ENCODE data around the gene NFE2L1. TPM values are rescaled to one million over a fixed set of nuclear protein-coding genes. Genes with fewer than 3 reads are reported as not detected.
A peak's percentile ranks its signal among the peaks of the same experiment; 100 is the strongest.

NFE2L1 gene
- total and polyA plus RNA-seq, 2 of the 8 experiments (the other 6 are each of a cell fraction or from before 2014, with no cell fraction given): 140 to 143 TPM

DNA sequence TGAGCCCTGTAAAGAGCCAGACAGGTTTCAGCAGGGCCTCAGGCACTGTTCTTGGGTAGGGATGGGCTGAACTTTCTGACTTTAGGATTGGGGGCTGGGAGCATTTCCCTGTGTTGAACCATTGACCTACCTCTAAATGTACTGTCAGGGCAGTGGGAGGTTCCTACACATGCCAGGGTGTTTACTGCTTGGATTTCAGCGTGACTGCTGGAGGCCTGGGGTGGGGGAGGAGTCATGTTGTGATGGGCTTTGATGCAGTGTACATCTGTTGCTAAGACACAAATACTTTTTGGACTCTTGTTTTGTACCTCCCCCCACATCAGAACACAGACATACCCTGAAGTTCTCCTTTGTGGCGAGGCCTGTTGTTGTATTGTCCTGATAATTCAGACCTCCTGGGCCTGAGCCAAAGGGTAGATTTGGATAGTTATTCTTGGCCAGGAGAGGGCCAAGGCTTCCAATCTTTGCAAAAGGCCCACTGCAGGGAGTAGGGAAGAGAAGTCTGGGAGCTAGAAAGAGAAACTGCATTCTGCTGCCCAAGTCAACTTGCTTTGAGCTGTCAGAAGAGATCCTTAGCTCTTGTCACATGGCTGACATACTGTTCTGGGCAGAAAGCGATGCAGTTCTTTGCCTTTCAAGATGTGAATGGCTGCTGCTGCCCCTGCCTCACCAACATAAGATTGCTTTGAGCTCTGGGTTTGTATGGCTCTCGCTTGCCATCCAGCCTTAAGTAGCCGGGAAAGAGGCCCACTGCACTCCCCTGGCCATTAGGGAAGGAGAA lies 3.7 kb downstream of the NFE2L1 start (continued):
- TF ChIP-seq RAD21 (IDR thresholded peaks at IDR 0.05 in 1 of 2, conservative IDR thresholded peaks at IDR 0.05 in 1 of 2; ENCODE audit: low read depth in 2 of 2, low read length in 2 of 2): peak in 1 of 2 experiments; percentile 18; a peak in 2 of 4 replicates

All from H1 (cell line).